ENCODE measurements around the gene NECTIN1.

- TF ChIP-seq EZH2 (IDR thresholded peaks at IDR 0.05; ENCODE audit: low read length, unreplicated experiment) (no peak), CTCF (conservative IDR thresholded peaks at IDR 0.05; ENCODE audit: low read depth, low read length) (no peak), EZH2phosphoT487 (IDR thresholded peaks at IDR 0.05; ENCODE audit: borderline replicate concordance, low read length) (no peak)
Measured at GRCh38 chr11:119652907-119653659, 75.9 kb downstream of the NECTIN1 start.

All from PC-3 (cell line).